Immature natural killer cell (primary cell): Measurements from ENCODE around the gene OR10W1. TPM values are rescaled to one million over a fixed set of nuclear protein-coding genes. Genes with fewer than 3 reads are reported as not detected.

Source experiments
- polyA plus RNA-seq, 3 donors: library from polyadenylated mRNA; unstranded; fragments of 300-500 nt; fragmentation: Illumina TruSeq; gene quantifications; one replicate each; pipeline ENCODE4 v1.2.3, GENCODE V29; 2021

The OR10W1 gene
- polyA plus RNA-seq, 3 donors from 2014 or later = not detected

Other genes with a start within 250 kb of the OR10W1 start
- gene OR9Q1, start 244.4 kb downstream of the OR10W1 start, polyA plus RNA-seq = not detected
- not detected for gene OR6Q1, start 237.3 kb downstream of the OR10W1 start, polyA plus RNA-seq
- gene OR9I1, start 142.7 kb downstream of the OR10W1 start, polyA plus RNA-seq = not detected
- not detected for gene OR9Q2, start 79.2 kb downstream of the OR10W1 start, polyA plus RNA-seq
- not detected for gene OR1S2, start 64.1 kb downstream of the OR10W1 start, polyA plus RNA-seq
- gene OR1S1, start 55.5 kb downstream of the OR10W1 start, polyA plus RNA-seq = not detected
- gene OR10Q1, start 39.3 kb downstream of the OR10W1 start, polyA plus RNA-seq = not detected
- gene OR5B17, start 90.8 kb upstream of the OR10W1 start, polyA plus RNA-seq = not detected
- not detected for gene OR5B3, start 138.6 kb upstream of the OR10W1 start, polyA plus RNA-seq
- not detected for gene OR5B2, start 159.9 kb upstream of the OR10W1 start, polyA plus RNA-seq
- not detected for gene OR5B12, start 174.0 kb upstream of the OR10W1 start, polyA plus RNA-seq
- not detected for gene OR5B21, start 239.8 kb upstream of the OR10W1 start, polyA plus RNA-seq